CD8-positive, alpha-beta memory T cell (primary cell): ENCODE data around the gene CCT8L2. TPM values are rescaled to one million over a fixed set of nuclear protein-coding genes. Genes with fewer than 3 reads are reported as not detected.
"Not testable (repeated sequence)": the region's sequence is repeated elsewhere in the genome, so short reads cannot be mapped to it uniquely, and the experiment has no call there.

Experiments
- CTCF ChIA-PET: fragments of 350-600 bp; sonication (Branson Sonifier 250); formaldehyde crosslinking; loops from one replicate; lab custom pipeline; 2021; ENCODE audit warnings: antibody characterized with exemption; lab: Charles Lee
- POLR2A ChIA-PET: fragments of 350-600 bp; sonication (Branson Sonifier 250); formaldehyde crosslinking; loops from one replicate; lab custom pipeline; 2021; ENCODE audit warnings: antibody characterized with exemption; lab: Charles Lee
- DNase-seq, 5 donors: peaks; one replicate each; pipeline versions ENCODE4 v3.0.0 to v3.0.0-alpha.2; 2020 to 2022; ENCODE audit warnings: mixed read lengths in 1 of 5
- H3K27ac ChIP-seq: one replicate; pipeline ENCODE4 v1.7.0; 2013; ENCODE audit warnings: low read depth, mild to moderate bottlenecking, low read length, moderate library complexity
- H3K27me3 ChIP-seq: 2 replicates; pipeline ENCODE4 v1.7.0; 2013; ENCODE audit warnings: low read length, mild to moderate bottlenecking; ENCODE audit not compliant: insufficient read depth, poor library complexity, severe bottlenecking
- H3K36me3 ChIP-seq: 2 replicates; pipeline ENCODE4 v1.7.0; 2013; ENCODE audit warnings: mild to moderate bottlenecking, low read length, moderate library complexity; ENCODE audit not compliant: insufficient read depth
- H3K4me1 ChIP-seq: 2 replicates; pipeline ENCODE4 v1.7.0; 2013; ENCODE audit warnings: mild to moderate bottlenecking, low read length, moderate library complexity; ENCODE audit not compliant: insufficient read depth
- H3K4me3 ChIP-seq: 2 replicates; pipeline ENCODE4 v1.7.0; 2013; ENCODE audit warnings: mild to moderate bottlenecking, low read length
- H3K9me3 ChIP-seq: 2 replicates; pipeline ENCODE4 v1.7.0; 2013; ENCODE audit warnings: mild to moderate bottlenecking, low read length
- H3K27ac Mint-ChIP-seq, 8 donors: one replicate each; pipeline ENCODE4 v1.8.0; 2020 to 2021; ENCODE audit warnings: mixed read lengths in 8 of 8, mild to moderate bottlenecking in 6 of 8, inconsistent platforms in 3 of 8, moderate library complexity in 3 of 8
- H3K27me3 Mint-ChIP-seq, 2 donors: one replicate each; pipeline ENCODE4 v1.8.0; 2020 to 2021; ENCODE audit warnings: mixed read lengths in 2 of 2, mild to moderate bottlenecking in 1 of 2, moderate library complexity in 1 of 2
- H3K36me3 Mint-ChIP-seq, 3 donors: one replicate each; pipeline ENCODE4 v1.8.0; 2020 to 2021; ENCODE audit warnings: mixed read lengths in 3 of 3, inconsistent platforms in 1 of 3, mild to moderate bottlenecking in 1 of 3
- H3K4me1 Mint-ChIP-seq, 3 donors: one replicate each; pipeline ENCODE4 v1.8.0; 2020 to 2021; ENCODE audit warnings: mixed read lengths in 3 of 3, inconsistent platforms in 1 of 3, mild to moderate bottlenecking in 1 of 3
- H3K4me3 Mint-ChIP-seq, 7 donors: one replicate each; pipeline ENCODE4 v1.8.0; 2020 to 2021; ENCODE audit warnings: mixed read lengths in 7 of 7, mild to moderate bottlenecking in 6 of 7, moderate library complexity in 4 of 7, inconsistent platforms in 2 of 7
- H3K9me3 Mint-ChIP-seq, 5 donors: one replicate each; pipeline ENCODE4 v1.8.0; 2020 to 2022; ENCODE audit warnings: mixed read lengths in 5 of 5, mild to moderate bottlenecking in 3 of 5, moderate library complexity in 2 of 5, inconsistent platforms in 1 of 5
- polyA plus RNA-seq: library from polyadenylated mRNA; unstranded; fragments of 300-500 nt; fragmentation: Illumina TruSeq; gene quantifications from one replicate; pipeline ENCODE4 v1.2.3, GENCODE V29; 2021
- total RNA-seq, 2 experiments: library from RNA; stranded (reverse); gene quantifications; one replicate each; pipeline ENCODE4 v1.2.3, GENCODE V29; 2021

CCT8L2 gene
- total and polyA plus RNA-seq, 3 experiments from 2014 or later: not detected

- H3K4me3 Mint-ChIP-seq, H3K36me3 Mint-ChIP-seq, CTCF ChIA-PET, H3K9me3 ChIP-seq, H3K27me3 ChIP-seq, DNase-seq, H3K27ac Mint-ChIP-seq, H3K27me3 Mint-ChIP-seq, H3K4me1 Mint-ChIP-seq, H3K4me1 ChIP-seq, H3K36me3 ChIP-seq, POLR2A ChIA-PET, H3K4me3 ChIP-seq, H3K27ac ChIP-seq: not testable (repeated sequence)
- H3K9me3 Mint-ChIP-seq: peaks cover 0 to 19% (median 10%) of the 10 kb centered on the region in 5 donors
These were observed 34.1 kb downstream of the CCT8L2 start for GRCh38 chr22:16558376-16558945.

- H3K27ac Mint-ChIP-seq, H3K36me3 ChIP-seq, POLR2A ChIA-PET, H3K27ac ChIP-seq, H3K27me3 ChIP-seq, H3K9me3 ChIP-seq, H3K4me1 ChIP-seq, H3K4me3 Mint-ChIP-seq, H3K4me3 ChIP-seq, H3K36me3 Mint-ChIP-seq, H3K4me1 Mint-ChIP-seq, CTCF ChIA-PET, H3K27me3 Mint-ChIP-seq: not testable (repeated sequence)
- DNase-seq: peak in 1 of 5 donors; percentile 46
- peaks cover 0 to 20% (median 11%) of the 10 kb centered on the region in 5 donors for H3K9me3 Mint-ChIP-seq
These were observed 35.1 kb downstream of the CCT8L2 start for GRCh38 chr22:16557511-16557910.

DNA sequence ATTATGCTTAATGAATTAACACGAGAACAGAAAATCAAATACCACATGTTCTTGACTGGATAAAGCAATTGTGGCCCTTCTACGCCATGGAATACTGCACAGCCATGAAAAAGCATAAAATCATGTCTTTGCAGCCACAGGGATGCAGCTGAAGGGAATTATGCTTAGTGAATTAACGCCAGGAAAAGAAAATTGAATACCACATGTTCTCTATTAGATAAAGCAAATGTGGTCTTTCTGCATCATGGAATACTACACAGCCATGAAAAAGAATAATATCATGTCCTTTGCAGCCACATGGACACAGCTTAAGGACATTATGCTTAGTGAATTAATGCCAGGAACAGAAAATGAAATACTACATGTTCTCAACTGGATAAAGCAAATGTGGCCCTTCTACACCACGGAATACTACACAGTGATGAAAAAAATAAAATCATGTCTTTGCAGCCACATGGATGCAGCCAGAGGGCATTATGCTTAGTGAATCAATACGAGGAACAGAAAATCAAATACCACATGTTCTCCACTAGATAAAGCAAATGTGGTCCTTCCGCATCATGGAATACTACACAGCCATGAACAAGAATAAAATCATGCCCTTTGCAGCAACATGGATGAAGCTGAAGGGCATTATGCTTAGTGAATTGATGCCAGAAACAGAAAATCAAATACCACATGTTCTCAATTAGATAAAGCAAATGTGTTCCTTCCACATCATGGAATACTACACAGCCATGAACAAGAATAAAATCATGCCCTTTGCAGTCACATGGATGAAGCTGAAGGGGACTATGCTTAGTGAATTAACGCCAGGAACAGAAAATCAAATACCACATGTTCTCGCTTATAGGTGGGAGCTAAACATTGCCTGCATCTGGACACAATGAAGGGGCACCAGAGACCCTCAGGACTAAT is 37.3 kb downstream of the CCT8L2 start:
- H3K4me1 Mint-ChIP-seq, H3K4me3 ChIP-seq, H3K27me3 Mint-ChIP-seq, H3K27ac ChIP-seq, H3K36me3 Mint-ChIP-seq, H3K36me3 ChIP-seq, CTCF ChIA-PET, H3K4me1 ChIP-seq, H3K4me3 Mint-ChIP-seq, H3K27ac Mint-ChIP-seq, DNase-seq, H3K9me3 ChIP-seq, POLR2A ChIA-PET, H3K27me3 ChIP-seq: not testable (repeated sequence)
- peaks cover 0 to 25% (median 15%) of the 10 kb centered on the region in 5 donors for H3K9me3 Mint-ChIP-seq

DNA sequence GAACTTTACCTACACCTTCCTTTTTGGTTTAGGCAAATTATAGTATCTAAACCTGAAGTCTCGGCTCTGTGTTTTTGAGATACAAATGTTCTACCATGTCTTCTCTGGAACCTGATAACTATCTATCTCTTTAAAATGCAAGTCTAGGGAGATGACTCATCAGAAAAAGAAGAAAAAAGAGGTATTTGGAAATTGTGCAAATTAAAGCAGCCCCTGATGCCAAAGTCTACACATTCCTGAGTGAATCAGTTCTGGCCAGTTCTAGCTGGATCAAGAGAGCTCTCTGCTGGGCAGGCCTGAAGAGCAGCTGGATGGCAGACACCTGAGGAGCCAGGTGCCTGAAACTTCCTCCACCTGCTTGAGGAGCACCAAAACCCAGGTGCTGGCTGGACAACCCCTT is 49.3 kb downstream of the CCT8L2 start:
- H3K36me3 ChIP-seq, CTCF ChIA-PET, H3K9me3 Mint-ChIP-seq, POLR2A ChIA-PET, H3K27ac ChIP-seq, H3K27me3 ChIP-seq, DNase-seq, H3K4me3 Mint-ChIP-seq, H3K4me3 ChIP-seq, H3K4me1 Mint-ChIP-seq, H3K4me1 ChIP-seq, H3K36me3 Mint-ChIP-seq, H3K27me3 Mint-ChIP-seq, H3K27ac Mint-ChIP-seq, H3K9me3 ChIP-seq: not testable (repeated sequence)

Other genes starting within 250 kb of the CCT8L2 start
- gene XKR3, start 232.6 kb upstream of the CCT8L2 start, total RNA-seq: not detected
- not detected for gene XKR3, start 232.6 kb upstream of the CCT8L2 start, polyA plus RNA-seq